ENCODE data around the gene ATP6V1D. TPM values are rescaled to one million over a fixed set of nuclear protein-coding genes. Genes with fewer than 3 reads are reported as not detected.

Gene ATP6V1D
- total and polyA plus RNA-seq, 9 of the 15 experiments (the other 6 are each of a cell fraction or from before 2014, with no cell fraction given) = 35.5 to 91.0 (median 50.0) TPM

GRCh38 chr14:67359775-67360469 lies at the start of gene ATP6V1D, which contains the start of gene EIF2S1 (continued):
- no peak for TF ChIP-seq DEAF1 (CRISPR knock-in tag; IDR thresholded peaks at IDR 0.05)
- TF ChIP-seq HMGN3 (IDR thresholded peaks at IDR 0.05; ENCODE audit: borderline replicate concordance, extremely low read depth, insufficient read length, low read depth, low read length) = no peak
- no peak for TF ChIP-seq SIX5 (IDR thresholded peaks at IDR 0.05; ENCODE audit: borderline replicate concordance in 1 of 2, insufficient read depth in 1 of 2, low read depth in 1 of 2, low read length in 2 of 2)
- no peak for TF ChIP-seq ZNF354B (CRISPR knock-in tag; IDR thresholded peaks at IDR 0.05)
- no peak for TF ChIP-seq HMG20B (CRISPR knock-in tag; IDR thresholded peaks at IDR 0.05)
- no peak for TF ChIP-seq FOXP4 (CRISPR knock-in tag; IDR thresholded peaks at IDR 0.05; ENCODE audit: borderline replicate concordance)
- no peak for TF ChIP-seq EGR1 (conservative IDR thresholded peaks at IDR 0.05)
- no peak for TF ChIP-seq CBX8 (IDR thresholded peaks at IDR 0.05; ENCODE audit: borderline replicate concordance, extremely low read depth, low read depth, low read length, poor library complexity, severe bottlenecking)
- TF ChIP-seq NFE2 (IDR thresholded peaks at IDR 0.05; ENCODE audit: low read depth) = no peak
- 0 out of 2 replicates have a peak, but pooled peaks have one; percentile 30 for TF ChIP-seq RREB1 (CRISPR knock-in tag; IDR thresholded peaks at IDR 0.05)
- peak; percentile 71 for TF ChIP-seq RBBP5 (IDR thresholded peaks at IDR 0.05; ENCODE audit: borderline replicate concordance, insufficient read depth, low read length, poor library complexity, severe bottlenecking)
- peak; percentile 89 for TF ChIP-seq SUPT5H (IDR thresholded peaks at IDR 0.05)
- TF ChIP-seq RCOR1 (IDR thresholded peaks at IDR 0.05; ENCODE audit: borderline replicate concordance in 1 of 2, low read depth in 2 of 2, low read length in 2 of 2) = no peak
- no peak for TF ChIP-seq ZNF766 (CRISPR knock-in tag; conservative IDR thresholded peaks at IDR 0.05)
- 0 out of 2 replicates have a peak, but pooled peaks have one; percentile 23 for TF ChIP-seq ETS1 (conservative IDR thresholded peaks at IDR 0.05; ENCODE audit: control insufficient read depth, low read depth, low read length)

Data from K562 (cell line).